ENCODE results near the gene LGR4.

Gene LGR4

GRCh38 chr11:27475622-27476021, 3.0 kb upstream of the LGR4 start:
- Histone ChIP-seq H3K9me3 (ENCODE audit: control insufficient read depth, insufficient read depth, low read depth, low read length) (no peaks in the 10 kb centered on the region), H3K27ac (ENCODE audit: extremely low read depth, low read depth, low read length) (no peak overlapping the region), H3K4me3 (ENCODE audit: low read depth, low read length) (no peak overlapping the region), H3K36me3 (ENCODE audit: control insufficient read depth in 2 of 2, insufficient read depth in 1 of 2, low read length in 2 of 2) (no peaks in the 10 kb centered on the region), H3K4me1 (ENCODE audit: control insufficient read depth, insufficient read depth, low read length) (no peaks in the 10 kb centered on the region)
- POLR2A ChIA-PET, result no interaction called here
- TF ChIP-seq ZNF404 (tag by site-specific recombination; IDR thresholded peaks at IDR 0.05) (no peak), ATF2 (tag by site-specific recombination; IDR thresholded peaks at IDR 0.05; ENCODE audit: low read depth) (no peak), ZSCAN23 (tag by site-specific recombination; IDR thresholded peaks at IDR 0.05) (no peak), ZBTB26 (tag by site-specific recombination; optimal IDR thresholded peaks at IDR 0.05) (no peak), ZNF148 (tag by site-specific recombination; IDR thresholded peaks at IDR 0.05; ENCODE audit: borderline replicate concordance) (no peak), ZNF639 (tag by site-specific recombination; IDR thresholded peaks at IDR 0.05) (no peak)
- CTCF ChIA-PET, result interaction anchor here (0.7 to 4.0 kb wide), 4 partner anchors 10 to 292 kb away, joined by 3 to 26 read pairs (median 12); no protein-coding TSS in a partner anchor

GRCh38 chr11:27473017-27473406, 422 bp upstream of the LGR4 start:
- POLR2A ChIA-PET, result interaction anchor here (0.6 to 1.6 kb wide), 20 partner anchors 9 to 406 kb away, joined by 3 to 10 read pairs (median 4); partner anchors contain the start of gene CCDC34
- no peaks in the 10 kb centered on the region for H3K4me1 ChIP-seq (ENCODE audit: control insufficient read depth, insufficient read depth, low read length)
- peak overlapping the region; percentile 22 for H3K4me3 ChIP-seq (ENCODE audit: low read depth, low read length)
- CTCF ChIA-PET, result interaction anchor here (0.7 to 4.0 kb wide), 5 partner anchors 13 to 267 kb away, joined by 3 to 21 read pairs (median 3); no protein-coding TSS in a partner anchor
- no peak overlapping the region; the same call in 1 of the 2 replicates for H3K27ac ChIP-seq (ENCODE audit: extremely low read depth, low read depth, low read length)
- no peaks in the 10 kb centered on the region for H3K36me3 ChIP-seq (ENCODE audit: control insufficient read depth in 2 of 2, insufficient read depth in 1 of 2, low read length in 2 of 2)
- no peaks in the 10 kb centered on the region for H3K9me3 ChIP-seq (ENCODE audit: control insufficient read depth, insufficient read depth, low read depth, low read length)
- TF ChIP-seq ZNF768 (tag by site-specific recombination; IDR thresholded peaks at IDR 0.05) (no peak), TCF7L2 (IDR thresholded peaks at IDR 0.05; ENCODE audit: borderline replicate concordance, low read depth, low read length) (no peak), ZNF335 (tag by site-specific recombination; conservative IDR thresholded peaks at IDR 0.05) (peak; percentile 64), ZNF561 (tag by site-specific recombination; IDR thresholded peaks at IDR 0.05; ENCODE audit: borderline replicate concordance) (no peak), ZNF155 (tag by site-specific recombination; IDR thresholded peaks at IDR 0.05) (no peak), ZNF302 (tag by site-specific recombination; IDR thresholded peaks at IDR 0.05; ENCODE audit: low read depth) (no peak), ZNF580 (tag by site-specific recombination; IDR thresholded peaks at IDR 0.05) (no peak), ZNF660 (tag by site-specific recombination; IDR thresholded peaks at IDR 0.05) (no peak), ZNF747 (tag by site-specific recombination; IDR thresholded peaks at IDR 0.05) (no peak), GFI1B (tag by site-specific recombination; IDR thresholded peaks at IDR 0.05) (no peak), ZNF341 (tag by site-specific recombination; IDR thresholded peaks at IDR 0.05; ENCODE audit: low read depth) (peak; percentile 63), ZBTB17 (tag by site-specific recombination; IDR thresholded peaks at IDR 0.05) (peak; percentile 44; the same call in 1 of the 2 replicates), ZNF2 (tag by site-specific recombination; IDR thresholded peaks at IDR 0.05) (no peak), ZNF843 (tag by site-specific recombination; IDR thresholded peaks at IDR 0.05) (no peak), ZBTB8A (tag by site-specific recombination; IDR thresholded peaks at IDR 0.05) (no peak), IKZF3 (tag by site-specific recombination; IDR thresholded peaks at IDR 0.05) (no peak), ZSCAN30 (tag by site-specific recombination; IDR thresholded peaks at IDR 0.05) (no peak), ZNF423 (tag by site-specific recombination; IDR thresholded peaks at IDR 0.05) (no peak), ZNF211 (tag by site-specific recombination; IDR thresholded peaks at IDR 0.05; ENCODE audit: low read depth) (no peak), ZFP3 (tag by site-specific recombination; IDR thresholded peaks at IDR 0.05; ENCODE audit: low read depth) (no peak), GLIS1 (tag by site-specific recombination; IDR thresholded peaks at IDR 0.05) (no peak), ZNF600 (tag by site-specific recombination; IDR thresholded peaks at IDR 0.05) (no peak), MEIS1 (CRISPR knock-in tag; IDR thresholded peaks at IDR 0.05; ENCODE audit: borderline replicate concordance) (no peak), KLF10 (tag by site-specific recombination; IDR thresholded peaks at IDR 0.05) (no peak), ZNF610 (tag by site-specific recombination; IDR thresholded peaks at IDR 0.05; ENCODE audit: borderline replicate concordance) (no peak)
